CD4-positive, CD25-positive, alpha-beta regulatory T cell (primary cell): Measurements from ENCODE around the gene ZNF598. TPM values are rescaled to one million over a fixed set of nuclear protein-coding genes. Genes with fewer than 3 reads are reported as not detected.

ENCODE experiments used
- ATAC-seq, 2 donors: fragments of 150-1000 bp; cut with Tn5 transposase; one replicate each; pipeline ENCODE4 v1.10.0; 2021; ENCODE audit warnings: low read depth in 2 of 2, moderate number of reproducible peaks in 2 of 2, moderate library complexity in 1 of 2
- DNase-seq, 3 donors: peaks; one replicate each; pipeline versions ENCODE4 v3.0.0 to v3.0.0-alpha.2; 2012 to 2022; ENCODE audit warnings: mixed read lengths in 1 of 3
- H3K27ac ChIP-seq: one replicate; pipeline ENCODE4 v1.7.0; 2013; ENCODE audit warnings: mild to moderate bottlenecking, low read length; ENCODE audit not compliant: insufficient read depth, poor library complexity, severe bottlenecking
- H3K27me3 ChIP-seq: one replicate; pipeline ENCODE4 v1.7.0; 2013; ENCODE audit warnings: low read length; ENCODE audit not compliant: control insufficient read depth, insufficient read depth
- H3K36me3 ChIP-seq: one replicate; pipeline ENCODE4 v1.7.0; 2013; ENCODE audit warnings: mild to moderate bottlenecking, low read length, moderate library complexity; ENCODE audit not compliant: control insufficient read depth, insufficient read depth
- H3K4me1 ChIP-seq: 2 replicates; pipeline ENCODE4 v1.7.0; 2013; ENCODE audit warnings: mild to moderate bottlenecking, low read length; ENCODE audit not compliant: insufficient read depth, control insufficient read depth, poor library complexity, severe bottlenecking
- H3K4me3 ChIP-seq: one replicate; pipeline ENCODE4 v1.7.0; 2013; ENCODE audit warnings: low read depth, mild to moderate bottlenecking, low read length, moderate library complexity
- H3K9me3 ChIP-seq, 2 experiments: 1 replicate in 1 of 2; 2 replicates in 1 of 2; pipeline ENCODE4 v1.7.0; 2013; ENCODE audit warnings: low read length in 2 of 2, mild to moderate bottlenecking in 1 of 2, moderate library complexity in 1 of 2; ENCODE audit not compliant: control insufficient read depth in 2 of 2
- H3K27ac Mint-ChIP-seq, 3 donors: one replicate each; pipeline ENCODE4 v1.8.0; 2020 to 2022; ENCODE audit warnings: mild to moderate bottlenecking in 3 of 3, mixed read lengths in 3 of 3, moderate library complexity in 2 of 3
- H3K27me3 Mint-ChIP-seq: one replicate; pipeline ENCODE4 v1.8.0; 2022; ENCODE audit warnings: mild to moderate bottlenecking, mixed read lengths
- H3K36me3 Mint-ChIP-seq: one replicate; pipeline ENCODE4 v1.8.0; 2020; ENCODE audit warnings: mixed read lengths
- H3K4me1 Mint-ChIP-seq, 4 donors: one replicate each; pipeline ENCODE4 v1.8.0; 2020 to 2022; ENCODE audit warnings: mixed read lengths in 4 of 4, mild to moderate bottlenecking in 1 of 4
- H3K4me3 Mint-ChIP-seq, 4 donors: one replicate each; pipeline ENCODE4 v1.8.0; 2020 to 2022; ENCODE audit warnings: mild to moderate bottlenecking in 4 of 4, mixed read lengths in 4 of 4, moderate library complexity in 3 of 4
- H3K9me3 Mint-ChIP-seq, 7 donors: one replicate each; pipeline ENCODE4 v1.8.0; 2020 to 2022; ENCODE audit warnings: mixed read lengths in 7 of 7, mild to moderate bottlenecking in 3 of 7, moderate library complexity in 2 of 7
- polyA plus RNA-seq, 4 donors: library from polyadenylated mRNA; unstranded; fragments of 300-500 nt; fragmentation: Illumina TruSeq; gene quantifications; one replicate each; pipeline ENCODE4 v1.2.3, GENCODE V29; 2021
- total RNA-seq: library from RNA; stranded (reverse); gene quantifications from one replicate; pipeline ENCODE4 v1.2.3, GENCODE V29; 2022

Gene ZNF598
- total and polyA plus RNA-seq, 5 donors from 2014 or later = 1.8 to 48.2 (median 3.0) TPM

- Histone ChIP-seq H3K4me1 (peaks cover 17% of the 10 kb centered on the region), H3K27ac (no peak overlapping the region), H3K9me3 (no peaks in the 10 kb centered on the region), H3K4me3 (no peak overlapping the region), H3K36me3 (no peaks in the 10 kb centered on the region), H3K27me3 (no peaks in the 10 kb centered on the region)
- peaks cover 4 to 18% (median 5%) of the 10 kb centered on the region in 4 donors for H3K4me1 Mint-ChIP-seq
- H3K9me3 Mint-ChIP-seq = no peaks in the 10 kb centered on the region
- no peak for ATAC-seq
- DNase-seq = no peak
- no peak overlapping the region for H3K27ac Mint-ChIP-seq
- no peaks in the 10 kb centered on the region for H3K27me3 Mint-ChIP-seq
- H3K36me3 Mint-ChIP-seq = no peaks in the 10 kb centered on the region
- no peak overlapping the region for H3K4me3 Mint-ChIP-seq
These were observed 34.2 kb upstream of the ZNF598 start for GRCh38 chr16:2043667-2044451.

GRCh38 chr16:2042986-2043666 lies 33.5 kb upstream of the ZNF598 start:
- Mint-ChIP-seq H3K36me3 (no peaks in the 10 kb centered on the region), H3K27ac (no peak overlapping the region), H3K9me3 (no peaks in the 10 kb centered on the region), H3K4me3 (no peak overlapping the region), H3K4me1 (peaks cover 0 to 10% (median 4%) of the 10 kb centered on the region in 4 donors), H3K27me3 (no peaks in the 10 kb centered on the region)
- no peaks in the 10 kb centered on the region for H3K36me3 ChIP-seq
- H3K4me1 ChIP-seq = peaks cover 10% of the 10 kb centered on the region
- no peaks in the 10 kb centered on the region for H3K27me3 ChIP-seq
- DNase-seq (no peak), ATAC-seq (no peak)
- no peaks in the 10 kb centered on the region for H3K9me3 ChIP-seq
- no peak overlapping the region for H3K27ac ChIP-seq
- no peak overlapping the region for H3K4me3 ChIP-seq

- no peaks in the 10 kb centered on the region for H3K9me3 Mint-ChIP-seq
- no peak overlapping the region for H3K27ac ChIP-seq
These were observed 32.8 kb upstream of the ZNF598 start for GRCh38 chr16:2042171-2042985.

GRCh38 chr16:2040787-2041522 lies 31.3 kb upstream of the ZNF598 start:
- H3K36me3 Mint-ChIP-seq = no peaks in the 10 kb centered on the region
- peaks cover 0 to 2% (median 0%) of the 10 kb centered on the region in 4 donors for H3K4me1 Mint-ChIP-seq
- Histone ChIP-seq H3K9me3 (no peaks in the 10 kb centered on the region), H3K36me3 (no peaks in the 10 kb centered on the region), H3K4me3 (no peak overlapping the region), H3K27me3 (no peaks in the 10 kb centered on the region), H3K27ac (no peak overlapping the region), H3K4me1 (no peaks in the 10 kb centered on the region)
- DNase-seq = no peak
- H3K9me3 Mint-ChIP-seq = no peaks in the 10 kb centered on the region
- no peaks in the 10 kb centered on the region for H3K27me3 Mint-ChIP-seq
- no peak overlapping the region for H3K27ac Mint-ChIP-seq
- no peak for ATAC-seq
- no peak overlapping the region for H3K4me3 Mint-ChIP-seq

More at GRCh38 chr16:2042171-2042985, 32.8 kb upstream of the ZNF598 start:
- Mint-ChIP-seq H3K27me3 (no peaks in the 10 kb centered on the region), H3K27ac (no peak overlapping the region), H3K4me3 (no peak overlapping the region), H3K4me1 (peaks cover 0 to 9% (median 4%) of the 10 kb centered on the region in 4 donors), H3K36me3 (no peaks in the 10 kb centered on the region)
- Histone ChIP-seq H3K36me3 (no peaks in the 10 kb centered on the region), H3K4me1 (peaks cover 8% of the 10 kb centered on the region), H3K9me3 (no peaks in the 10 kb centered on the region), H3K27me3 (no peaks in the 10 kb centered on the region), H3K4me3 (no peak overlapping the region)
- no peak for ATAC-seq
- no peak for DNase-seq

- no peak overlapping the region for H3K27ac Mint-ChIP-seq
- H3K9me3 ChIP-seq = no peaks in the 10 kb centered on the region
These were observed 30.6 kb upstream of the ZNF598 start for GRCh38 chr16:2040041-2040786.

GRCh38 chr16:2039274-2040031 lies 29.8 kb upstream of the ZNF598 start:
- ATAC-seq (no peak), DNase-seq (no peak)
- Mint-ChIP-seq H3K36me3 (no peaks in the 10 kb centered on the region), H3K9me3 (no peaks in the 10 kb centered on the region), H3K4me1 (no peaks in the 10 kb centered on the region), H3K27ac (no peak overlapping the region), H3K27me3 (no peaks in the 10 kb centered on the region), H3K4me3 (no peak overlapping the region)
- Histone ChIP-seq H3K4me1 (no peaks in the 10 kb centered on the region), H3K4me3 (no peak overlapping the region), H3K27ac (no peak overlapping the region), H3K9me3 (no peaks in the 10 kb centered on the region), H3K36me3 (no peaks in the 10 kb centered on the region), H3K27me3 (no peaks in the 10 kb centered on the region)

More at GRCh38 chr16:2040041-2040786, 30.6 kb upstream of the ZNF598 start:
- H3K4me3 ChIP-seq = no peak overlapping the region
- ATAC-seq (no peak), DNase-seq (no peak)
- Mint-ChIP-seq H3K27me3 (no peaks in the 10 kb centered on the region), H3K36me3 (no peaks in the 10 kb centered on the region), H3K9me3 (no peaks in the 10 kb centered on the region), H3K4me3 (no peak overlapping the region), H3K4me1 (no peaks in the 10 kb centered on the region)
- H3K36me3 ChIP-seq = no peaks in the 10 kb centered on the region
- no peaks in the 10 kb centered on the region for H3K4me1 ChIP-seq
- H3K27me3 ChIP-seq = no peaks in the 10 kb centered on the region
- H3K27ac ChIP-seq = no peak overlapping the region
